Right ventricle myocardium superior (tissue), 1 donor: ENCODE measurements around the gene TSSC4. TPM values are rescaled to one million over a fixed set of nuclear protein-coding genes. Genes with fewer than 3 reads are reported as not detected.
A peak's percentile ranks its signal among the peaks of the same experiment; 100 is the strongest.

Experiments used
- ATAC-seq: fragments of 200-7000 bp; cut with Tn5 transposase; one replicate; pipeline ENCODE4 v1.9.1; 2020; ENCODE audit warnings: mild to moderate bottlenecking; ENCODE audit not compliant: poor library complexity
- DNase-seq: peaks from one replicate; pipeline ENCODE4 v3.0.0-alpha.2; 2020
- intact Hi-C: fragments of 100-400 bp; cut with DNase I; formaldehyde crosslinking; loops from one replicate; pipeline ENCODE4 v1.11.2; 2022
- total RNA-seq: library from RNA; stranded (reverse); fragmentation: NEBNext Ultra II Directional; extraction: Animal tissue kit (Norgen Biotek cat#: 25700); gene quantifications from one replicate; pipeline ENCODE4 v1.2.1, GENCODE V29; 2021
- donor health status: DM: no; HTN: yes; CAD: no; lungs with severe emphysema.

Gene TSSC4
- total RNA-seq, 1 donor from 2014 or later = 36.2 TPM

- DNase-seq (peak; percentile 27), ATAC-seq (no peak)
- intact Hi-C loops = loop anchor here (5.0 kb wide), 2 partner anchors 74 to 529 kb away; no protein-coding TSS in a partner anchor
These were observed 47.6 kb downstream of the TSSC4 start for GRCh38 chr11:2447951-2448650.

- intact Hi-C loops = loop anchor here (5.0 kb wide), 2 partner anchors 73 to 528 kb away; no protein-coding TSS in a partner anchor
- DNase-seq (peak; percentile 50), ATAC-seq (peak; percentile 30)
These were observed 48.4 kb downstream of the TSSC4 start for GRCh38 chr11:2448661-2449547.

GRCh38 chr11:2449548-2450320 lies 49.2 kb downstream of the TSSC4 start:
- DNase-seq = peak; percentile 29
- intact Hi-C loops = loop anchor here (5.0 kb wide), 2 partner anchors 73 to 528 kb away; no protein-coding TSS in a partner anchor
- no peak for ATAC-seq

- intact Hi-C loops = no loop called here
- ATAC-seq = no peak
- peak; percentile 35 for DNase-seq
These were observed 49.9 kb downstream of the TSSC4 start for GRCh38 chr11:2450321-2451041.

GRCh38 chr11:2451336-2451735 lies 50.8 kb downstream of the TSSC4 start:
- DNase-seq = peak; percentile 27
- intact Hi-C loops = no loop called here
- no peak for ATAC-seq

GRCh38 chr11:2451916-2452315 lies 51.4 kb downstream of the TSSC4 start:
- DNase-seq = peak; percentile 29
- intact Hi-C loops = no loop called here
- ATAC-seq = peak; percentile 3

GRCh38 chr11:2452321-2453012 lies 51.9 kb downstream of the TSSC4 start:
- intact Hi-C loops = no loop called here
- ATAC-seq (peak; percentile 51), DNase-seq (peak; percentile 48)

- ATAC-seq = no peak
- intact Hi-C loops = no loop called here
- DNase-seq = no peak
These were observed 52.9 kb downstream of the TSSC4 start for GRCh38 chr11:2453436-2453835.

Other genes starting within 250 kb of the TSSC4 start
- not detected for gene INS, start 239.5 kb upstream of the TSSC4 start, total RNA-seq
- not detected for gene TH, start 228.9 kb upstream of the TSSC4 start, total RNA-seq
- 0.11 TPM for gene ASCL2, start 130.2 kb upstream of the TSSC4 start, total RNA-seq
- gene C11orf21, start 98.8 kb upstream of the TSSC4 start, total RNA-seq = 43.6 TPM
- gene TSPAN32, start 98.7 kb upstream of the TSSC4 start, total RNA-seq = 13.9 TPM
- gene CD81, start 23.4 kb upstream of the TSSC4 start, total RNA-seq = 457 TPM
- not detected for gene TRPM5, start 43.8 kb downstream of the TSSC4 start, total RNA-seq
- 33.4 TPM for gene KCNQ1, start 44.3 kb downstream of the TSSC4 start, total RNA-seq